Measurements from ENCODE around the gene SULT1C2. TPM values are rescaled to one million over a fixed set of nuclear protein-coding genes. Genes with fewer than 3 reads are reported as not detected.

The SULT1C2 gene
- total and polyA plus RNA-seq, 2 of the 8 experiments (the other 6 are each of a cell fraction or from before 2014, with no cell fraction given): 2.2 to 2.8 TPM

- H4K5ac ChIP-seq (ENCODE audit: insufficient read length, low read depth, low read length): no peak overlapping the region
- ChIA-PET POLR2A (ENCODE audit: partially characterized antibody) (no interaction called here), CTCF (ENCODE audit: partially characterized antibody) (interaction anchor here (1.1 to 1.5 kb wide), 3 partner anchors 9 to 317 kb away, joined by 3 to 4 read pairs (median 4); no protein-coding TSS in a partner anchor)
- no peak overlapping the region for H3K14ac ChIP-seq (ENCODE audit: insufficient read length)
- H3K4ac ChIP-seq (replicated peaks; ENCODE audit: insufficient read length, low read depth, low read length): no peak overlapping the region
- H2AFZ ChIP-seq (ENCODE audit: low read length): no peak overlapping the region
- H2BK120ac ChIP-seq (replicated peaks; ENCODE audit: low read depth, low read length): no peak overlapping the region
- H3K4me2 ChIP-seq (ENCODE audit: insufficient read depth in 1 of 2, low read depth in 2 of 2, low read length in 2 of 2): no peak overlapping the region
- no peak overlapping the region for H2BK5ac ChIP-seq (ENCODE audit: low read depth, low read length)
- H2BK15ac ChIP-seq (ENCODE audit: low read length): no peak overlapping the region
- DNase-seq (ENCODE audit: low read depth in 1 of 2, low spot score in 2 of 2) (no peak), FAIRE-seq (no peak)
- no peak overlapping the region; a peak in 1 of 7 replicates for H3K9ac ChIP-seq (replicated peaks in 1 of 4; ENCODE audit: extremely low read depth in 1 of 4, low read depth in 3 of 4, low read length in 3 of 4)
- 0 out of 2 replicates have a peak overlapping the region, but pooled peaks have one; percentile 27 for H2BK20ac ChIP-seq (ENCODE audit: low read length)
- no peaks in the 10 kb centered on the region for H3K36me3 ChIP-seq (ENCODE audit: control insufficient read depth in 2 of 4, insufficient read depth in 4 of 4, low read length in 3 of 4)
- no peak overlapping the region for H2BK12ac ChIP-seq (ENCODE audit: low read depth, low read length)
- no peak for TF ChIP-seq TBP (IDR thresholded peaks at IDR 0.05; ENCODE audit: low read depth, low read length)
- TF ChIP-seq CEBPB (IDR thresholded peaks at IDR 0.05; ENCODE audit: low read depth, low read length): no peak
- no peak for TF ChIP-seq SUZ12 (IDR thresholded peaks at IDR 0.05; ENCODE audit: low read length)
- no peaks in the 10 kb centered on the region for H3K23me2 ChIP-seq (ENCODE audit: low read depth, low read length)
- H2AK5ac ChIP-seq (ENCODE audit: low read depth, low read length): no peak overlapping the region
- H3K23ac ChIP-seq (ENCODE audit: insufficient read length): no peak overlapping the region
- no peaks in the 10 kb centered on the region for H3K9me3 ChIP-seq (ENCODE audit: insufficient read depth in 2 of 2, low read depth in 1 of 2, low read length in 1 of 2)
- no peak overlapping the region for H4K91ac ChIP-seq (replicated peaks; ENCODE audit: insufficient read length, low read length)
- no peak overlapping the region for H3K27ac ChIP-seq (ENCODE audit: low read depth, low read length)
- no peaks in the 10 kb centered on the region for H3K79me2 ChIP-seq (ENCODE audit: control insufficient read depth in 1 of 2, insufficient read depth in 2 of 2, low read length in 2 of 2)
- peaks cover 3 to 14% (median 4%) of the 10 kb centered on the region in 4 experiments; a peak in 4 of 7 replicates for H3K4me1 ChIP-seq (replicated peaks in 1 of 4; ENCODE audit: control insufficient read depth in 3 of 4, insufficient read depth in 4 of 4, low read length in 3 of 4)
- no peak overlapping the region for H3K4me3 ChIP-seq (ENCODE audit: extremely low read depth in 1 of 4, insufficient read depth in 2 of 4, low read depth in 3 of 4, low read length in 4 of 4)
- no peaks in the 10 kb centered on the region for H4K20me1 ChIP-seq (replicated peaks in 1 of 2; ENCODE audit: control insufficient read depth in 1 of 2, insufficient read depth in 2 of 2, low read length in 2 of 2)
- H3K27me3 ChIP-seq (replicated peaks in 1 of 4; ENCODE audit: control insufficient read depth in 3 of 4, extremely low read depth in 1 of 4, insufficient read depth in 3 of 4, low read length in 3 of 4): no peaks in the 10 kb centered on the region
- no peak overlapping the region for H3K18ac ChIP-seq (ENCODE audit: extremely low read depth, low read length)
- no peak overlapping the region for H3K56ac ChIP-seq (replicated peaks; ENCODE audit: insufficient read length, low read depth, low read length)
- no peak overlapping the region for H4K8ac ChIP-seq (ENCODE audit: extremely low read depth, insufficient read depth, low read length)
- 79% methylated on average over 6 of the region's 6 CpGs; no CpG with 5 or more reads in 1 of the 2 experiments for WGBS, 2 experiments (ENCODE audit: extremely low coverage in 1 of 2, insufficient coverage in 1 of 2, insufficient read length in 1 of 2, insufficient replicate concordance in 2 of 2, low coverage in 1 of 2, low lambda C conversion rate in 2 of 2, missing lambda C conversion rate in 1 of 2)
- H3K79me1 ChIP-seq (ENCODE audit: low read depth, low read length): no peaks in the 10 kb centered on the region
Measured at GRCh38 chr2:108320326-108320922, 31.7 kb downstream of the SULT1C2 start.

Measured in H1 (cell line).